Stimulated activated CD4-positive, alpha-beta T cell treated with anti-CD3 and anti-CD28 coated beads, Interleukin-1b, Interleukin-23, amount 100 ng/mL, for 4 hours (primary cell): ENCODE measurements around the gene RBMS1.
"Not testable (repeated sequence)": the region's sequence is repeated elsewhere in the genome, so short reads cannot be mapped to it uniquely, and the experiment has no call there.

Source experiments
- DNase-seq, 2 donors: peaks; one replicate each; pipeline ENCODE4 v3.0.0-alpha.2; 2020; ENCODE audit warnings: low read depth in 2 of 2

The RBMS1 gene

DNA sequence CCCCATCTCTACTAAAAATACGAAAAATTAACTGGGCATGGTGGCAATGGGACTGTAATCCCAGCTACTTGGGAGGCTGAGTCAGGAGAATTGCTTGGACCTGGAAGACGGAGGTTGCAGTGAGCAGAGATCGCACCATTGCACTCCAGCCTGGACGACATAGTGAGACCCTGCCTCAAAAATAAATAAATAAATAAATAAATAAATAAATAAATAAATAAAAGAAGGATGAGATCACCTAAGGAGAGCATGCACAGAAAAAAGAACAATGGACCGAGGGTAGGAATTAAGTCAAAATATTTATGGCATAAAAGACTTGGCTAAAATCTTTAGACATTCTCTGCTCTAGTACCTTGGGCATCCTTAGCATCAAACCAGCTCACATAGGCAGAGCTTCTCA, 8.9 kb upstream of the RBMS1 start:
- no peak for DNase-seq

DNA sequence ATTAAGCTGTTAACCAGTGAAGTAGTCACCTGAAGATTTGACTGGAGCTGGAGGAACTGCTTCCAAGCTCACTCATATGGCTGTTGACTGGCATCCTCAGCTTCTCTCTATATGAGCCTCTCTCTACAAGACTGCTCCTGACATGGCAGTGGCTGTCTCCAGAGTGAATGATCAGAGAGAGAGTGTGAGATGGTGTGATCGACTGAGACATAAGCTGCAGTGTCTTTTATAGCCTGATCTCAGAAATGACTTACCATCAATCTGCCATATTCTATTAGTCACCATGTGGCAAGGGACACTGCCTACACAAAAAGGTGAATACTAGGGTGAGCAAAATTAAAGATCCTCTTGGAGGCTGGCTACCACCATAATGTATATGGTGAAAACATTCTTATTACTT, 7.8 kb upstream of the RBMS1 start:
- DNase-seq = no peak

- no peak for DNase-seq
Observed at GRCh38 chr2:160499865-160500264, 6.3 kb upstream of the RBMS1 start.

- no peak for DNase-seq
Observed at GRCh38 chr2:160498137-160498536, 4.5 kb upstream of the RBMS1 start.

DNA sequence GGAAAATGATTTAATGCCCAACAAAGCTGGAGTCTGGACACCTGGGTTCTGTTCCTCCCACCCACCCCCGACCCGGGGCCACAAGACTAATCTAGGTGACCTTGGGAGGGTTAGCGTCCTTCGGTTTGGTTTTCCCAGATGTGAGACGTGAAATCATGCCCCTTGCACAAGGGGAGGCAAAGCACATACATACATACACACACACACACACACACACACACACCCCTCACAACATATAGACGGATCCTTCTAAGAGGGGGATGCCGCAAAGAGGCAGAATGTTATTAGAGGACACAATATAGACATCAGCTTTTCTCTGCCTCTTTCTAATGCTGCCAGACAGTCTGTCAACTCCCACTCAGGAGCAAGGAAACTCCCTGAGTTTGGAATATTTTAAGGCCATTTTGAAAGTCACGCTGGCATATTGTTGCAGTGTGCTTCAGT, 616 bp upstream of the RBMS1 start:
- no peak for DNase-seq

DNA sequence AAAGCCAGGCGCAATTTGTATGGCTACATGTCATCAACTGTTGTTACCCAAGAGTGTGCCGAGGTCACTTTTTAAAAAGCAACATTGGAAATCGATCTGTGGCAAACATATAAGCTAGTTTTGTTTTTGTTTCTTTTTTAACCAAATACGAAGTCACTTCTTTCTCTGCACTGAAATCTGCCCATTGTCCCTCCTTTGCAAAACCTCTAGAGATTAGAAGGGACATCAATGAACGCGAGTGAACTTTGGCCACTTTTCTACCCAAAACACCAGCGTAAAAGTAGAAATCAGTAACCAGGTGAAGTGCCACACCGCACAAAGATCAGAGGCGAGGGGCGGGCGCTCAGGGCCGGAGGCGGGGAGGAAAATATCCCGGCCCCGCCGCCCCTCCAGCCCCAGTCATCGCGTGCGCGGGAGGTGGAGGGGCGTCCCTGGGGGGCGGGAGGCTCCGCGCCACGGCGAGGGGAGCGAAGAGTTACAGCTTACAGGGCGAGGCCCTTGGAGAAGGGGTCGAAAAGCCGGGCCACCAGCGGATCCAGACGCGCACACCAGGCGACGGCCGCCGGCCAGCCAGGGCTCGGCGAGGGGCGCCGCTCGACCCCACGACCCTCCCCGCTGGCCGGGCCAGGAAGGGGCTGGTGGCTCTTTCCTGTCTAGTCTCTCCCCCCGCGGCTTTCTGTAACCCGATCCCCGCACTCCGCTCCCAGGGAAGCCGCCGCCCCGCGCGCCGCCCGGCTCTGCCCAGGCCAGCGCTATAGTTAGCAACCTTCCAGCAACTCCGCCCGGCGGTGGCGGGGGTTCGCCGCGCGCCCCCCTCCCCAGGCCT, 993 bp downstream of the RBMS1 start:
- DNase-seq = peak; percentile 40 to 49

- DNase-seq = no peak
Observed at GRCh38 chr2:160491911-160492371, 1.7 kb downstream of the RBMS1 start.

DNA sequence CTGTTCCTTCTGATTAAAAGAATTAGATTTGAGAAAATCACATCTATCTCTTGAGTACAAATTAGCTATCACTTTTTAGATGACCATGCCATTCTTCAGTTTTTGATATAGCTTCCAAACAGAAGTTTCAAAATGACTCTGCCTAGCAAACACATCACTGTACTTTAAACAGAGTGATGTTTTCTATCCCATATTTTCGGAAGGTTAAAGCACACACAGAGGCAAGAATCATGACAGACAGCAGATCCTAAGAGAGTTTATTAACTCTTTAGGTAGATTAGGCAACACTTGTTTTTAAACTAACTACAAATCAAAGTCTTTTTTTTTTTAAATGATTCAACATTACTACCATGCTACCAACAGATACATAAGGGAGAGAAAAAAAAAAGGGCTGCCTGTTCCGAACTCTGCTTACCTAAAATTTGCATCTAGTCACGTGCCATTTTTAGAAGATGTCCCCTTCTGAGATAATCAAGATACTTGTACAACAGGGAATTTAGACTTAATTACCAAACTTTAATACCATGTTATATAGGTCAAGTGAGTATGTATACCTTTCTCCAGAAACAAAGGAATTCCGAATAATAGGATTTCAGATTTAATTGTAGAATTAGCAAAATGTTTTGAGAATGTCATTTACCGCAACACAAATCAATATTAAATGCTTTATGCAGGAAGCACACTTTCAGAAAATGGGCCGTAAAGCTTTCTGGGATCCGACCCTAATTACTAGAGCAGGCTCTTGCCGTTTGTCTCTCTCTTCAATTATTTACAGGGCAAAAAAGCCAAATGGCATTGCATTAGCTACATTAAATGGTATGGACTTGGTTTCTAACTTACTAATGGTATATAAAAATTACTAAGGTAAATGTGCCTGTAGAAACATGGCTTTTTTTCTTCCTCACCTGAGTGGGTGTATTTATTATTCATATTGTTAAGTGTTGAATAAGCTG, 2.6 kb downstream of the RBMS1 start:
- no peak for DNase-seq

DNA sequence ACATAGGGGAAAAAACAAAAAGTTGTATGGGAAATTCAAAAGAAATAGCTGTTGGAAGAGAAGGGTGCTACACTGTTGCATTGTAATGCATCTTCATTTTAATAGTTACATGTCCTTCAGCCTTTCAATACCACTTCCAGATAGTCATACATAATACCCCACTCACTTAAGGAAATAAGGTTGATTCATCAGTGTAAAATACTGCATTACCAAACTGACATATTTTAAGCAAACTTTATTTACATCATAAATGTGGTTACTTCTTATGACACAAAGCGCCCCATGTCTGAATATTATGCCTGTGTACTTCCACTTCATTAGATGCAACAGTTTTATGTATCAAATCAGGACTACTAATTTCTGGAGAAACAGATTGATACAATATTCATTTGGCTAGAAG, 4.5 kb downstream of the RBMS1 start:
- DNase-seq = no peak

DNA sequence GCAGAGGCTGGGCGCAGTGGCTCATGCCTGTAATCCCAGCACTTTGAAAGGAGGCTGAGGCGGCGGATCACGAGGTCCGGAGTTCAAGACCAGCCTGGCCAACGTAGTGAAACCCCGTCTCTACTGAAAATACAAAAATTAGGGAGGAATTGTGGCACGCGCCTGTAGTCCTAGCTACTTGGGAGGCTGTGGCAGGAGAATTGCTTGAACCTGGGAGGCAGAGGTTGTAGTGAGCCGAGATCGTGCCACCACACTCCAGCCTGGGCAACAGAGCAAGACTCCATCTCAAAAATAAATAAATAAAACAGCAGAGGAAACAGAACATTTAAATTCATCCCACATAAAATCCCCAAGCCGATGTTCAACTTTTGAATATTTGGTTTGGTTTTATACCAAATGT, 5.3 kb downstream of the RBMS1 start:
- DNase-seq = not testable (repeated sequence)

- DNase-seq = no peak
Observed at GRCh38 chr2:160486341-160486740, 7.3 kb downstream of the RBMS1 start.

GRCh38 chr2:160484859-160485520, 8.6 kb downstream of the RBMS1 start:
- peak in 1 of 2 donors; percentile 22 for DNase-seq

DNA sequence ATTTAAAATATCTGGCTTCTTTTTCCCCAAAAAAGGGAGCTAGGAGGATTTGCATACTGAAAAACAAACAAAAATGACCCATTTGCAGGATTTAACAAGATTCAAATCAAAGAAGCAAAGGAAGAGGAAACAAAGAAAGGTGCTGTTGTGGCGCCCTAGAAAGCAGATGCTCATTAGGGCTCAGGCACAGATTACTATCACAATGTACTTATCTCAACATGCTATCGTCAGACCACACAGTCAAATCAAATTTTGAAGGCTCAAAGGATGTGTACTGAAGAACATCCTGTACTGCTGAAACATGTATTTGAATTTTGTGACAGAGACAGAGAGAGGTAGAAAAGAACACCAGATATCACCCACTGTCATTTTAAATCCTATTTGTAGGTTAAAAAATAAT, 10.9 kb downstream of the RBMS1 start:
- no peak for DNase-seq

- no peak for DNase-seq
Observed at GRCh38 chr2:160479269-160479668, 14.3 kb downstream of the RBMS1 start.

DNA sequence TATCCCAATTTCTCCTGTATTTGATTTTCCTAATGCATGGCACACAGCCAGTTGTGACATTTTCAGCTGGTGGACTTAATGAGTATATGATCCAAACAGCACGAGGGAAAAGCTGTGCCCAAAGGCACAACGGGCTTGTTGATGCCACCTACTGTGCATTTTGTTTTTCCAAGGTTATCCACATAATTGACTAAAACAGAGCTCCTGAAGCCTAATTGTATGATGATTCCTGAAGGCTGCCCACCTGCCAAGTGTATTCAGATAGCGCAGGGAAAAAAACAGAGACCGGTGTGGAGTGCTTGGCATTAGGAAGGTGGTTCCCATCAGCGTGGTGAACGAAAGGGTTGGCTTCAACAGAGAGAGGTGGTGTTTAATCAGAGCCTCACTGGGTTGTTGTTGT, 14.9 kb downstream of the RBMS1 start:
- no peak for DNase-seq

GRCh38 chr2:160477032-160477431, 16.6 kb downstream of the RBMS1 start:
- no peak for DNase-seq

- DNase-seq = no peak
Observed at GRCh38 chr2:160474891-160475787, 18.5 kb downstream of the RBMS1 start.

DNA sequence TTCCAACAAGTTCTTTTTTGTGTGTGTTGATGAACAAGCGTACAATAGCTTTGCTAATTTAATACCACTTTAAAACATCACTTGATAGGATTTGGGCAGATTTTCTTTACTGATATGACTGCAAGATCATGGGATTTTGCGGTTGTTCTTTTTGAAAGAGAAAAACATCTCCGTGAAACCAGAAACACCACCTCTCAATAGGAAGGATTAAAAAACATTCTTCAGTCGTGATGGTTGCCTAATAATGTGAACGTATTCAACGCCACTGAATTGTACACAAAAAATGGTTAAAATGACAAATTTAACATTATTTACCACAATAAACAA, 19.3 kb downstream of the RBMS1 start:
- no peak for DNase-seq

GRCh38 chr2:160473468-160474318, 19.9 kb downstream of the RBMS1 start:
- DNase-seq = no peak

- no peak for DNase-seq
Observed at GRCh38 chr2:160472839-160473251, 20.8 kb downstream of the RBMS1 start.
